Rectal smooth muscle tissue (tissue), 1 donor: ENCODE measurements around the gene MINDY4.
"Not testable (repeated sequence)": the region's sequence is repeated elsewhere in the genome, so short reads cannot be mapped to it uniquely, and the experiment has no call there.

ENCODE experiments used
- H3K27ac ChIP-seq: one replicate; pipeline ENCODE4 v1.7.0; 2013; ENCODE audit warnings: low read depth, low read length, inconsistent platforms
- H3K27me3 ChIP-seq: one replicate; pipeline ENCODE4 v1.7.0; 2013; ENCODE audit warnings: low read length; ENCODE audit not compliant: control insufficient read depth, insufficient read depth
- H3K36me3 ChIP-seq: one replicate; pipeline ENCODE4 v1.7.0; 2013; ENCODE audit warnings: low read length; ENCODE audit not compliant: control insufficient read depth, insufficient read depth
- H3K4me1 ChIP-seq: one replicate; pipeline ENCODE4 v1.7.0; 2013; ENCODE audit warnings: low read length; ENCODE audit not compliant: control insufficient read depth, insufficient read depth
- H3K4me3 ChIP-seq: one replicate; pipeline ENCODE4 v1.7.0; 2013; ENCODE audit warnings: low read length
- H3K9ac ChIP-seq: one replicate; pipeline ENCODE4 v1.7.0; 2013; ENCODE audit warnings: low read length

The MINDY4 gene

DNA sequence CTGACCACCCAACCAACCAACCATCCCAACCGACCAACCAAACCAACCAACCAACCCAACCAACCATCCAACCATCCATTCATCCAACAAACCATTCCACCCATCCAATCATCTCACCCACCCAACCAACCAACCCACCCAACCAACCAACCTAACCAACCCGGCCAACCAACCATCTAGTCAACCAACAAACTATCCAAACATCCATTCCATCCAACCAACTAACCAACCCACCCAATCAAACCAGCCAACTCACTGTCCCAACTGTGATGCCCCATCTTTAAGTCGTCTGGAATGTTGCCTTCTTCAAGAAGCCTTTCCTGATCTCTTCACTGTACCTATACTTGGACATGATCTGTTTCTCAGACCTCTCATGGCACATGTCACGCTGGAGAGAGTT lies 31.6 kb downstream of the MINDY4 start:
- H3K9ac ChIP-seq: no peak overlapping the region
- H3K36me3 ChIP-seq: no peaks in the 10 kb centered on the region
- peaks cover 22% of the 10 kb centered on the region for H3K4me1 ChIP-seq
- H3K4me3 ChIP-seq: no peak overlapping the region
- H3K27me3 ChIP-seq: no peaks in the 10 kb centered on the region
- H3K27ac ChIP-seq: no peak overlapping the region

DNA sequence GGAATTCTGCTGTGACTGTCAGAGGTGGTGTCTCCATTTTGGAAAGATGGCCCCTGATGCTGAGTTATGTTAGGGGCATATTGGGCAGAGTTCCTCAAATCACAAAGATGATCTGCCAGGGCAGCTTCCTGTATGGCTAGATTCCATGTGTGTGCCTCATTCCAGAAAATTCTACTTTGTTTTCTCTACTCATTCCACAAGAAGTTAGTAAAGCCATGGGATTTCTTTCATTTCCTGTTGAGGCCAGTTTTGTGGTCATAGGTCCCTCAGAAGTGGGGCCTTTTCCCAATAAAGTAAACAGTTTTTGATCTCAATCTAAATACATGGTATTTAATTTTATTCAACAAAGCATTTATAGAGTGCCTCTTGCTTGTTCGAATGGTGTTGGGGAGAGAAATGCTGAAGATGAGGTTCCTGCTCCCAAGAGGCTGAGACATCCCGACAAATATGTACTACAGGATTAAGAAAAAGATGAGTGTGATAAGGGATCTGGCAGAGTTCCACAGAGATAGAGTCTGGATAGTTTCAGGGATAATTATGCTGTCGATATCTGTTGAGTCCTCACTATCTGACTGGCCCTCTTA lies 33.0 kb downstream of the MINDY4 start:
- Histone ChIP-seq H3K27ac (no peak overlapping the region), H3K4me1 (peaks cover 18% of the 10 kb centered on the region), H3K4me3 (no peak overlapping the region)

DNA sequence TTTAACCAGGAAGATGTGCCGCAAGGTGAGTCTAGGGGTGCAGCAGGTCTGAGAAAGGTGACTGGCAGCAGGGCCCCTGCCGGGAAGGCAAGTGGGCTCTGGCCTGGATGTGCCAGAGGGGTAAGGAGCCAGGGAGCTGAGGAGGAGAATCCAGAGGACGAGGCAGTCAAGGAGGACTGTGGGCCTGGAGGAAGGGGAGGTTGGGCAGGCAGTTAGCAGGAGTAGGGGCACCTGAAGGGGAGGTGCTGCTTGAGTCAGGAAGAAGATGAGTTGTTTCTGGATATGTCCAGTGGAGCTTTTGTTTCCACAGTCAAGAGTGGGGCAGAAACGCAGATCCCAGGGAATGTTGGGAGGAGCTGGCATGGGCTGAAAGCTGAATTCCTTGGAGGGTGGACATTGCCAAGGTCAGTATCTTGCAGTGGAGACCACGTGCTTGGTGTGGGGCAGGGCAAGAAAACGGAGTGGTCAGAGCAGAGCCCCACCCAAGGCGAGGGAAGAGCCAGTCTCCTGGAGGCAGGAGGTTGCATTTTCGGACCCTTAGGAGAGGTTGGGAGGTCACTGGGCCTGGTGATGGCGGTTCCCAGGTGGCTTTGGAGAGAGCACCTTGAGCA lies 34.0 kb downstream of the MINDY4 start:
- Histone ChIP-seq H3K4me3 (no peak overlapping the region), H3K27me3 (no peaks in the 10 kb centered on the region), H3K9ac (no peak overlapping the region), H3K36me3 (no peaks in the 10 kb centered on the region), H3K27ac (no peak overlapping the region), H3K4me1 (peaks cover 9% of the 10 kb centered on the region)

More for the DNA sequence above, 33.0 kb downstream of the MINDY4 start:
- H3K36me3 ChIP-seq: no peaks in the 10 kb centered on the region
- H3K27me3 ChIP-seq: no peaks in the 10 kb centered on the region
- no peak overlapping the region for H3K9ac ChIP-seq

DNA sequence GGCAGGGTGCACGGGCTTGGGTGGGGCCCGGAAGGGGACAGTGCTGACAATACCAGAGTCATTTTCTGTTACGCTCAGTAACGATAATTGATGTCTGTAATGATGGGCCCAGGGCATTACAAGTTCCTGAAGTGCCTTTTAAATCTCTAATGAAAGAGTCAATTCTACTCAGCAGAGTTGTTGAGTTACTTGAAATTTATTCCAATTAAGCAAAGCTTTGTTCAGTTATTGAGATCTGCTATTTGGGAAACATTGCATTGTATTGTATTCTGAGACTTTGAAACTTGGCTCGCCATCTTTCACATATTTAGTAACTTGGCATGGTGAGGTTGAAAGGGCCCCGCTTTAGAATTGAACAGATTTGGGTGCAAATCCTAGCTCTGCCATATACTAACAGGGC lies 34.7 kb downstream of the MINDY4 start:
- no peak overlapping the region for H3K27ac ChIP-seq
- H3K9ac ChIP-seq: no peak overlapping the region
- peaks cover 2% of the 10 kb centered on the region for H3K4me1 ChIP-seq
- no peak overlapping the region for H3K4me3 ChIP-seq
- no peaks in the 10 kb centered on the region for H3K27me3 ChIP-seq
- no peaks in the 10 kb centered on the region for H3K36me3 ChIP-seq

DNA sequence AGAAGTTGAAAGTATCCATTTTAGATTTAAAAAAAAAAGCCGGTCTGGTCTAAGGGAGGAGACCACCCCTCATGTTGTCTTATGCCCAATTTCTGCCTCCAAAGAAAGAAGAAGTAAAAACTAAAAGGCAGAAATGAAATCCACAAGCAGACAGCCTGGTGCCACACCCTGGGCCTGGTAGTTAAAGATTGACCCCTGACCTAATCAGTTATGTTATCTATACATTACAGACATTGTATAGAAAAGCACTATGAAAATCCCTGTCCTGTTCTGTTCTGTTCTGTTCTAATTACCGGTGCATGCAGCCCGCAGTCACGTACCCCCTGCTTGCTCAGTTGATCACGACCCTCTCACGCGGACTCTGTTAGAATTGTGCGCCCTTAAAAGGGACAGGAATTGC lies 36.3 kb downstream of the MINDY4 start:
- H3K4me3 ChIP-seq, H3K9ac ChIP-seq, H3K36me3 ChIP-seq, H3K27me3 ChIP-seq, H3K4me1 ChIP-seq, H3K27ac ChIP-seq: not testable (repeated sequence)

DNA sequence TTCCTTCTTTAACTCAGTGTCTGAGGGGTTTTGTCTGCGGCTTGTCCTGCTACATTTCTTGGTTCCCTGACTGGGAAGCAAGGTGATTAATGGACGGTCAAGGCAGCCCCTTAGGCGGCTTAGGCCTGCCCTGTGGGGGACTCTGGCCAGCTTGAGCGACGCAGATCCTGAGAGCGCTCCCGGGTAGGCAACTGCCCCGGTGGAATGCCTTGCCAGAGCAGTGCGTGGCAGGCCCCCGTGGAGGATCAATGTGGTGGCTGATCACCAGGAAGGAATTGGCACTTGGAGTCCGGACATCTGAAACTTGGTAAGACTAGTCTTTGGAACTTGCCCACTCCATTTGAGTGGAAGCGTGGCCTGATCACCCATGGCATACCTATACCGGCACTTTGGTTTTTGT lies 36.7 kb downstream of the MINDY4 start:
- not testable (repeated sequence) for H3K36me3 ChIP-seq, H3K27ac ChIP-seq, H3K4me1 ChIP-seq, H3K9ac ChIP-seq, H3K27me3 ChIP-seq, H3K4me3 ChIP-seq

DNA sequence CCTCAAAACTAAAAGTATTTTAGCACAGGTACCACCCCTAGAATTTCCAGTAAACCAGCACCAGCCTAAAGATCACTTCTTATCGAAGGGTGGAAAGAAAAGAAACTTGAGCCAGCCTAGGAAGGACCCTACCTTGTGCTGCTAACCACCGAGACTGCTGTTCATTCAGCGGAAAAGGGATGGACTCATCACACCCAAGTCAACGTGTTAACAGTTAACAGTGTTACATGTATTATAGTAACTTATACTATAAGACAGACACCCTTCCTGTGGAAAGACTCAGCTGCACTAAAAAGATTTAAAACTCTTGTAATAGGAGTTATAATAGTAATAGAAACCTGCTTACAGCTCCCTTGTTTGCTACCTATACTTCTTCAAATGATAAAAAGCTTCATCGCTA lies 39.8 kb downstream of the MINDY4 start:
- Histone ChIP-seq H3K27me3 (no peaks in the 10 kb centered on the region), H3K27ac (no peak overlapping the region), H3K9ac (no peak overlapping the region), H3K4me1 (peaks cover 12% of the 10 kb centered on the region), H3K36me3 (no peaks in the 10 kb centered on the region), H3K4me3 (no peak overlapping the region)

DNA sequence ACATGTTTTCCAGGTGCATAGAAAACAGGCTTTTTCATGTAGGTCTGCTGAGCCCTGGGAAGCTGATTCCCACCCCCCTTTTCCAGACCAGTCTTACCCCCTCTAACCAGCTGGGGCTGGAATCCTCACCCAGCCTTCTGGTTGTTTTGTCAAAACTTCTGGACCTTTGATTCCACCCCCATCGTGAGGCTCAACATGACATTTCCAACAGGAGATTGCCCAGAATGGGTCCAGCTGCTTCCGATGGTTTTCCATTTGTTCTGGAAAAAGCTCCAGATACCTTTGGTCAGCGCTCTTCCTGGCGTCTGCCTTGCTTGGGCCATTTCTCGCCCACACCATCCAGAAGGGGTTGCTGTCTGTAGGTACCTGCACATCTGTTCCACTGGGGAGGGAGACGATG lies 41.5 kb downstream of the MINDY4 start:
- no peak overlapping the region for H3K4me3 ChIP-seq
- peak overlapping the region; percentile 47 for H3K27ac ChIP-seq
- no peaks in the 10 kb centered on the region for H3K36me3 ChIP-seq
- no peak overlapping the region for H3K9ac ChIP-seq
- peaks cover 24% of the 10 kb centered on the region for H3K4me1 ChIP-seq
- H3K27me3 ChIP-seq: no peaks in the 10 kb centered on the region

DNA sequence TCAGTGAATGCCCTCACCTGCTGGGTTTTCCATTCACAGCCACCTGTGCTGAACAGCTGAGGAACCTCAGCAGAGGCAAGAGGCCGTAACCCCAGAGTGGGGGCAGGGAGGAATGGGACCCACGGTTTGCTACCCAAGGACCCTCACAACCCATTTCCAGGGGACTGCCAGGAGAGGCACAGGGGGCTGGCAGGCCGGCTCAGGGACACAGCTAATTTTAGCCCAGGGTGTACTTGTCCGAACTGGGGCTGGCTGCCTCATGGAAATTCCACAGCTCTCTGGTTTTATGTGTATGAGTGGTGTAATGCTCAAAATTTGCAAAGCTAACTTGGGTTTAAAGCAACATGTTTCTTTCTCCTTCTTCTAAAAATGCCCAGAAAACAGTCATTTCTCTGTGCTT lies 42.2 kb downstream of the MINDY4 start:
- H3K27ac ChIP-seq: peak overlapping the region; percentile 24
- peaks cover 26% of the 10 kb centered on the region for H3K4me1 ChIP-seq
- no peak overlapping the region for H3K9ac ChIP-seq

DNA sequence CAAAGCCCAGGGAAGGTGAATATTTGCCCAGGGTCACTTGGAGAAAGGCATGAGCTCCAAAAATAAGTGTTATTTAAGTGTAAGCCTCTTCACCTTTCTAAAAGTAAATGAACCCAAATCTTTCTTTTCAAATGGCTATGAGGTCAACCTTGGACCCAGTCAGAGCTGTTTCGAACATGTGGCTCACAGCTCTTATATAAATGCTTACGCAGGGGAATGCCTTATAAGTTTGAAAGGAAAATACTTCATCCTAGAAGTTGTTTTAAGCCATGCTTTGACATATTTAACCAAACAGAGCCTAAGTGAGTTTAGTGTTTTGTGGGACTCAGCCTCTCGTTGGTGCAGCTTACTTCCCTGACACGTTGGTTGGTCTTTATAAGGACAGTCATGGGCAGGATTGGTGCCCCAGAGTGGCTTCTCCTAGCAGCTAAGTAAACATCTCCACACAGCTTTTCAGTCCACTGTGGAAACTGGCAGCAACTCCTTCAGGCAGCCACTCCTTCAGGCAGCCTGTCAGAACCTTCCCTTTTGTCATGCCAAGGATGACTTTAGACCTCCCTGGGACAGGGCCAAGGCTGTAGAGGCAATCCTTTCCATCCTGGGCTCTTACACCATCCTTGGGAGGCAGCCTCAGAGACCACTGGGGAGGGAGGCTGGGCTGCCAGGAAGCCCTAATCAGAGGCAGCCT lies 43.6 kb downstream of the MINDY4 start:
- H3K4me3 ChIP-seq: no peak overlapping the region
- H3K9ac ChIP-seq: no peak overlapping the region
- H3K27me3 ChIP-seq: no peaks in the 10 kb centered on the region
- H3K27ac ChIP-seq: peak overlapping the region; percentile 87
- H3K36me3 ChIP-seq: no peaks in the 10 kb centered on the region
- peaks cover 26% of the 10 kb centered on the region for H3K4me1 ChIP-seq

More for the DNA sequence above, 42.2 kb downstream of the MINDY4 start:
- H3K4me3 ChIP-seq: no peak overlapping the region
- no peaks in the 10 kb centered on the region for H3K27me3 ChIP-seq
- H3K36me3 ChIP-seq: no peaks in the 10 kb centered on the region

DNA sequence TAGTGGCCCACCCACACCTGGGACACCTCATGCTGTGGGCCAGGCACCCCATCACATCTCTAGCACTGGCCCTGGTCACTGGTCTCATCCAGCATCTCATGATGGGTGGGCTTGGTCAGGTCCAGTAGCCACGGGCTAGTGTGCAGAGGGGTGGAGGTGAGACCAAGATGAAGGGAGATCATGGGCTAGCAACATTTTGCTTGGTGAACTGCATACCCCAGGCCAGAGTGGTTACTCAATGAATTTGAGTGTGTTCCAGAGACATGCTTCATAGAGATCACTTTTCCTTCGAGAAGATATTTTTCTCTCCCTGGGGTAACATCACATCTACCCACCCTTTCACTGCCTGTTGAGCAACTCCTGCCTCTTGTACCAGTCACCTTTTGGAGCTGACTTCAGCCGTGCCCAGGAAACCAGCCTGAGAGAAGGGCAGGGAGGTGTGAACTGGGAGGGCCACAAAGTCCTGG lies 44.2 kb downstream of the MINDY4 start:
- Histone ChIP-seq H3K4me3 (no peak overlapping the region), H3K36me3 (no peaks in the 10 kb centered on the region), H3K4me1 (peaks cover 26% of the 10 kb centered on the region), H3K27ac (peak overlapping the region; percentile 87), H3K27me3 (no peaks in the 10 kb centered on the region), H3K9ac (no peak overlapping the region)

DNA sequence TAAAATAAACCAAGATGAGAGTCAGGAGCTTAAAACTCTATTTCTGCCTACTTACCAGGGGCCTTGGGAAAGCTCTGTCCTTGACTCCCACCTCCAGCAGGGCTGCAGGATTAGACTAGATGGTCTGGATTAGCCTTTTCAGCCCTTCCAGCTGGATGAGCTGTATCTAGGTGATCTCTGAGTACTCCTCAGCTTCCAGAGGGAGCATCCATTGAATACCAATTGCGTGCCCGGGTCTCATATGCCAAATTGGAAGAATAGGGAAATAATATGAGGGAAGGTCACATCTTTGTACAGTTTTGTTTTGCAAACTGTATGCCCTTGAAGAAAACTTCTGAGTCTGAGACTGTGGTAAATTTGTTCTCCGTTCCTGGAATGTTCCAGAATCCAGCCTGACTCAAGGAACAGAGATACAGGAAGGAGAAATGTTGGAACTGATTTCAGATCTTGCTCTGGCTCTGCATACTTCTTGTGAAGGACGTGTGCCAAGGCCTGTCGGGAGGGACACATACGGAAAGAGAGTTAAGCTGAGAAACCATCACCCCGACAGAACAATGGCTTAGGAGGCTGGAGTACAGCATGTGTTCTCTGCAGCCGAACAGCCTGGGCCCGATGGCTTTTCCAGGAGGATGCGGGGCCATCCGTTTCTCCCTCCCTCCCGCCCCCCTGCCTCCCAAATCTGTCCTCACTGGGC lies 44.9 kb downstream of the MINDY4 start:
- H3K4me3 ChIP-seq: no peak overlapping the region
- H3K36me3 ChIP-seq: no peaks in the 10 kb centered on the region
- no peaks in the 10 kb centered on the region for H3K27me3 ChIP-seq
- H3K27ac ChIP-seq: peak overlapping the region; percentile 87
- peaks cover 26% of the 10 kb centered on the region for H3K4me1 ChIP-seq
- H3K9ac ChIP-seq: no peak overlapping the region
